GM21526 (cell line): ENCODE measurements around the gene SHISA7.

Experiments
- ATAC-seq: cut with Tn5 transposase; IDR thresholded peaks from one replicate; pipeline ENCODE4 v1.9.1; 2021; ENCODE audit warnings: moderate library complexity; ENCODE audit not compliant: unreplicated experiment, low FRiP score

The SHISA7 gene

DNA sequence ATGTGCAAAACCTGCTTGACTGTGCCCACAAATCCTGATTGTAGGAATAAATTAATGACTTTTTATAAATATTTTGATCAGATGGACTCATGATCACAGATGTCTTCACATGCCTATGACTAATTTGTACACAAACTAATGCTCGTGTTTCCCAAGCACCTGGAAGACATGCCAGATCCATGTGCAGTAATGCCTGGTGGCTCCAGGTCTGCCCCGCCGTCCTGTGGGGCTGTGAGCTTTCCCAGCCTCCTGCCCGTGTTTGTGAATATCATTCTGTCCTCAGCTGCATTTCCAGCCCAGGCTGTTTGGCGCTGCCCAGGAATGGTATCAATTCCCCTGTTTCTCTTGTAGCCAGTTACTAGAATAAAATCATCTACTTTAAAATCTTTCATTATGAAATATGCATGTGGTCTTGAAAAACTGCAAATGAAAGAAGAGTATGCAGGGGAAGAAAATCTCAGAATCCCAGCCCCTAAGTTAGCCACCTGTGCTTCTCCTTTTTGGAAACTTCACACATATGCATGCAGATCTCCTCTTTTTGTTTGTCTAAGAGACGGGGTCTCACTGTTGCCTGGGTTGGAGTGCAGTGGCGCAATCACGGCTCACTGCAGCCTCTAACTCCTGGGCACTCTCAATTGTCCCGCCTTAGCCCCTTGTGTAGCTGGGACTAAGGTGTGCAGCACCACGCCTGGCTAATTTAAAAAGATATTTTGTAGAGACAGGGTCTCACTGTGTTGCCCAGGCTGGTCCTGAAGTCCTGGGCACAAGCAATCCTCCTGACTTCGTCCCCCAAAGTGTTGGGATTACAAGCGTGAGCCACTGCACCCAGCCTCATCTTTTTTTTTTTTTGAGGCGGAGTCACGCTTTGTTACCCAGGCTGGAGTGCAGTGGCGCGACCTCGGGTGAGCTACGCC is 51.1 kb downstream of the SHISA7 start:
- no peak for ATAC-seq

GRCh38 chr19:55391191-55391670 is 51.9 kb downstream of the SHISA7 start:
- no peak for ATAC-seq

GRCh38 chr19:55390461-55390880 is 52.6 kb downstream of the SHISA7 start:
- no peak for ATAC-seq

- ATAC-seq: no peak
Observed at GRCh38 chr19:55389386-55390317, 53.4 kb downstream of the SHISA7 start.

DNA sequence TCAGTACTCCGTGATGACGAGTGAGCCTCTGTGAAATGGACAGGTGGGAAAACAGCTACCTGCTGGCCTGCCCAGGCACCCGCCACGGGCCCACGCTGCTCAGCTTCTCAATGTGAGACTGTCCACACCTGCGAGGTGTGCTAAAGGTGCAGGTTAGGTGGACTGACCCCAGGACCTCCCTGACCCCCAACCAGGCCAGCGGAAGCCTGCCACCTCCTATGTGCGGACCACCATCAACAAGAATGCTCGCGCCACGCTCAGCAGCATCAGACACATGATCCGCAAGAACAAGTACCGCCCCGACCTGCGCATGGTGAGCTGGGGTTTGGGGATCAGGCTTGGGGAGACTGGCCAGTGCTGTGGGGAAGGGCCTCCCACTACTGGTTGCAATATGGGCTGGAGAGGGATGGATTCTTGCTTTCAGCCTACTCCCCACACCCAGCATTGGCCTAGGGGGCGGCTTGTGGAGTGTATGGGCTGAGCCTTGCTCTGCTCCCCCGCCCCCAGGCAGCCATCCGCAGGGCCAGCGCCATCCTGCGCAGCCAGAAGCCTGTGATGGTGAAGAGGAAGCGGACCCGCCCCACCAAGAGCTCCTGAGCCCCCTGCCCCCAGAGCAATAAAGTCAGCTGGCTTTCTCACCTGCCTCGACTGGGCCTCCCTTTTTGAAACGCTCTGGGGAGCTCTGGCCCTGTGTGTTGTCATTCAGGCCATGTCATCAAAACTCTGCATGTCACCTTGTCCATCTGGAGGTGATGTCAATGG is 55.2 kb downstream of the SHISA7 start:
- no peak for ATAC-seq

- ATAC-seq: no peak
Observed at GRCh38 chr19:55386493-55386971, 56.6 kb downstream of the SHISA7 start.

GRCh38 chr19:55385724-55386492 is 57.2 kb downstream of the SHISA7 start, which contains the start of gene RPL28:
Gene RPL28, plus strand, starts transcription at chr19:55385932. Its CDS starts 426 bp downstream, at chr19:55386358.
- ATAC-seq: peak; percentile 51

DNA sequence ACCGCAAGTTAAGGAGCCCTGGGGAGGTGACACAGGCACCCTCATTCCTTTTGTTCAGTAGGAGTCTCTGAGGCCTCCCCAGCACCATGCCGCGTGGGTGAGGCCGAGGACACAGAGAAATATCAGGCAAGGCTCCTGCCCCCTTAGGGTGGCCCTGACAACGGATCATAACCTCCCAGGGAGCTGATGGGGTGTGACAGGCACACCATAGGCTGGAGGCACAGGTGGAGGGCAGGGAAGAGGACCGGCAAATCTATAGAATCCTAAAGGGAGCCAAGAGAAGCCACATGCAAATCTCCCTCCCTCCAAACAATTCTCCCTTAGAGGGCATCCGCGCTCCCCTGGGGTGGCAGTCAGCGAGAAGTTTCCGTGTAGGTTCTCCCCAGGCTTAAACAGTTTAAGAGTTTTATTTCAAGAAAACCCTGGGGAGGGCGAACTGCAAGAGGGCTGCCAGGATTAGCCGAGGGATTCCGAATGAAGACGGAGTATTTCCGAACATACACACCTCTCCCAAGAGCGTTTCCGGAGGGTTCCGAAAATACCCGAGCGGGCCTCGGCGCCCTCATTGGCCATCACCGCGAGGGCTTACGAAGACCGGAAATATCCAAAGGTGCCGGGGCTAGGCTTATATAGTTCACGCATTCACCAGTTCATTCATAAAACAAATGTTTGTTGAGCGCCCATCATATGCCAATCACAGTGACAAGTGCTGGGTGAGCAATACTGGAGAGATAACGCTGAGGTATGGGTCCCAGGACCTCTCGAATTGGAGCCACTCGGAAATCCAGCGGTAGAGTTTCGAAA is 58.0 kb downstream of the SHISA7 start:
- ATAC-seq: peak; percentile 59

GRCh38 chr19:55384131-55384919 is 58.8 kb downstream of the SHISA7 start, which contains the start of gene TMEM238:
Gene TMEM238, minus strand, starts transcription at chr19:55384292. Its CDS starts 33 bp downstream, at chr19:55384259.
- no peak for ATAC-seq

GRCh38 chr19:55383279-55384130 is 59.6 kb downstream of the SHISA7 start:
- no peak for ATAC-seq

DNA sequence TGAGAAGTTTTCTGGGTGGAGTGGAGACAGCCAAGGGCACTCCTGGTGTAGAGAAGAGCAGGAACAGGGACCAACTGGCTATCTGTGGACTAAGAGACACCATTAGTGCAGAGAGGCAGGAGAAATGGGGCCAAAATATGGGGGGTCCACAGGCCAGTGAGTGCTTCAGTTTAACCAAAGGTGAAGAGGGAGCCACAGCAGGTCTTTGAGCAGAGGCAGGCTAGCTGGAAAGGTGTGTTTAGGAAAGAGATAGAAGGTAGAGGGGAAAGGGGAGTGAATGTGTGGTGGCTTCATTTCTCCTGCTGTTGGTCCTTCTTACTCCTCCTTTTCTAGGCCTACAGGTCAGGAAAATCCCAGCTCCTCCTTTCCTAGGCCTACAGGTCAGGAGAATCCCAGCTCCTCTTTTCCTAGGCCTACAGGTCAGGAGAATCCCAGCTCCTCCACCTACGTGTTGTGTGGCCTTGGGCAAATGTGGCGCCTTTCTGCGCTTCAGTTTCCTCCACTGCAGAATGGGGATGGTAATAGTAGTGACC is 60.5 kb downstream of the SHISA7 start:
- ATAC-seq: no peak

DNA sequence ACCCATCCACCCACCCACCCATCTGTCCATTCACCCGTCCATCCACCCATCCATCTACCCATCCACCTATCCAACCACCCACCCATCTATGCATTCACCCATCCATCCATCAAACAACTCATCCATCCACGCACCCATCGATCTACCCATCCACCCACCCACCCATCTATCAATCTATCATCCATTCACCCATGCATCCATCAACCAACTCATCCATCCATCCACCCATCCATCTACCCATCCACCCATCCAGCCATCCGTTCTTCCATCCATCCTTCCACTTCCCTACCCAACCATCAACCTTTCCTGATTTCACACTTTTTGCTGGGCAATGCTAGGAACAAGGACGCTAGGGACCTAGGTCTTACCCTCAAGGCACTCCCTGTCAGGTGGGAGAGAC is 61.1 kb downstream of the SHISA7 start:
- no peak for ATAC-seq

DNA sequence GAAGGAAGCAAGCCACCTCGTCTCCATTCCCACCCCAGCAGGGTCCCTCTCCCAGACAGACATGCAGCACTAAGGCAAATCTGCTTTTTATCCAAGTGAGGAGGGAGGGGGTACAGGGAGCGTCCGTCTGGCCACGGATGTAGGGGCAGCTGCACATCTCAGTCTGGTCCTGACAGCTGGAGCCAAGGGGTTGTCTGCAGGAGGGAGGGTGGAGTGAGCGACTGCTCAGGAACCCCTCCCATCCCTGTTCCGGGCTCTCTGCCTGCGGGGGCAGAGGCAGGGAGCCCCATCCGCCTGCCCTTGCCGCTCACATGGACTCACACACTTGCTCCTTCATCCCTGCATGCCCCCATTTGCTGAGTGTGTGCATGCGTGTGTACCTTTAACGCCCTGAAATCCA is 63.9 kb downstream of the SHISA7 start:
- no peak for ATAC-seq
